Measurements from ENCODE around the gene ECI1.
"Not testable (repeated sequence)": the region's sequence is repeated elsewhere in the genome, so short reads cannot be mapped to it uniquely, and the experiment has no call there.

GRCh38 chr16:2203119-2203688 lies 48.2 kb downstream of the ECI1 start:
- not testable (repeated sequence) for TF ChIP-seq POLR2AphosphoS5 (IDR thresholded peaks at IDR 0.05; ENCODE audit: insufficient read depth in 1 of 2, low read depth in 1 of 2); CTCF (IDR thresholded peaks at IDR 0.05); POLR2A (IDR thresholded peaks at IDR 0.05)

All from vagina (tissue), 2 donors.